Stimulated activated CD8-positive, alpha-beta memory T cell treated with anti-CD3 and anti-CD28 coated beads, Interleukin-12 subunit alpha, Interleukin-12 subunit beta, amount 100 ng/mL, for 4 hours (primary cell): ENCODE data around the gene IL12RB1.
"Not testable (repeated sequence)": the region's sequence is repeated elsewhere in the genome, so short reads cannot be mapped to it uniquely, and the experiment has no call there.

Experiments used
- DNase-seq: peaks from one replicate; pipeline ENCODE4 v3.0.0-alpha.2; 2020; ENCODE audit warnings: low read depth

IL12RB1 gene

DNA sequence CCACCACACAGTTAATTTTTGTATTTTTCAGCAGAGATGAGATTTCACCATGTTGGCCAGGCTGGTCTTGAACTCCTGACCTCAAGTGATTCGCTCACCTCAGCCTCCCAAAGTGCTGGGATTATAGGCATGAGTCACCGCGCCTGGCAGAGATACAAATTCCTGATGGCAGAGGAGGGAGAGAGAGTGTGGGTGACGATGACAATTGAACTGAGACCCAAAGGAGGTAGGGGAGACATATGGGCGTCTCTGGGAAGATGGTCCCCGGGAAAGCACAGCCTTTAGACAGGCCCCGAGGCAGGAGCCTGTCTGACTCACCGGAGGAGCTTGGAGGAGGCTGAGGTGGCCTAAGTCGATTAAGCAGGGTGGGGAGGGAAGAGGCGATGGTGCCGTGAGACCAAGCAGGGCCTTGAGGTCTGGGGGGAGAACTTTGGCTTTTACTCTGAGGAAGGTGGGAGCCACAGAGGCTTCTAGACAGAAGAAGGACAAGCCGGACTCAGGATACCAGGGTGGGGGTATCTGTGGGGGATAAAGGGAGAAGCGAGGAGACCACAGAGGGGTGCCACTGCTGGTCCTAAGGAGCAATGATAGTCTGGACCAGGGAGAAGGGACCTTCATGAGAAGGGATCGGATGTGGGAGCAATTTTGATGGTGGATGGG, 40.5 kb downstream of the IL12RB1 start:
- no peak for DNase-seq

DNA sequence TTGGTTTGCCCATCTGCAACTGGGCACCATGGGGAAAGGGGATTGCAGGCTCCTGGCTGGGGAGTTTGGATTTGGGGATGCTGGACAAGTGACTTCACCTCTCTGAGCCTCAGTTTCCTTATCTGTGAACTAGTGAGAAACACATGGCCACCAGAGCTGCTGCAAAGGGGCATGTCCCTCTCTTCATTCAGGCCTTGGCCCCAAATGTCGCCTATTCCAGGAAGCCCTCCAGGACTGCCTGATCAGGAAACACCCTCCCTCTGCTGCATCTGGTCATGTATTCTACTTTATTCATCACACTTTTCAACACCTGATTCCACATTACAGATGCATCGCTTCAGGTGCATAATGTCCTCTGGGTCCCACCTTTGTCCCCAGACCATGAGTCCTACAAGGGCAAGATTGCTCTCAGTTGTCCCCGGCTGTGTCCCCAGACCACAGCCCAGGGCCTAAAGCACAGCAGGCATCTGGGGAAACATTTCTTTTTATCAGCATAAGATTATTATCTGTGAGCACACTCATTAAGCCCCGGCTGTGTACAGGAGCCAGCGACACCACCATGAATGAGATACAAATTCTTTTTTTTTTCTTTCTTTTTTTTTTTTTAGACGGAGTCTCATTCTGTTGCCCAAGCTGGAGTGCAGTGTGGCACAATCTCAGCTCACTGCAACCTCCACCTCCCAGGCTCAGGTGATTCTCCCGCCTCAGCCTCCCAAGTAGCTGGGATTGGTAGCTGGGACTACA, 41.3 kb downstream of the IL12RB1 start:
- DNase-seq, result no peak

DNA sequence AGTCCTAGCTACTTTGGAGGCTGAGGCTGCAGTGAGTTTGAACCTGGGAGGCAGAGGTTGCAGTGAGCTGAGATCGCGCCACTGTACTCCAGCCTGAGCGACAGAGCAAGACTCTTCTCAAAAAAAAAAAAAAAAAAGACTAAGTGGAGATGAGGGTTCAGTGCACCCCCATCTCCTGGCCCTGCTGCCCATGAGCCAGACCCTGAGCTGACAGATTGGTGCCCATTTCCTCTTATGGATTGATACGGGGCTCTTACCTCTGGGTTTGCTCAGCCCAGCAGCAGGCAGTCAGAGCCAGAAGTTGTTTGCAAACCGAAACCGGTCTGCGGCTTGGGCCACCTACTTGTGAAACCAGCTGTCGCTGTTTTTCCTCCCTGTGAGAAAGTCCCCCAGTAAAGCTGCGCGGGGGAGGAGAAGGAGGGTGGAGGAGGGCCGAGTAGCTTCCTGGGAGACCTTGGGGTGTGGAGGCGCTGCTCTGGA, 41.9 kb downstream of the IL12RB1 start:
- peak; percentile 75 for DNase-seq

DNA sequence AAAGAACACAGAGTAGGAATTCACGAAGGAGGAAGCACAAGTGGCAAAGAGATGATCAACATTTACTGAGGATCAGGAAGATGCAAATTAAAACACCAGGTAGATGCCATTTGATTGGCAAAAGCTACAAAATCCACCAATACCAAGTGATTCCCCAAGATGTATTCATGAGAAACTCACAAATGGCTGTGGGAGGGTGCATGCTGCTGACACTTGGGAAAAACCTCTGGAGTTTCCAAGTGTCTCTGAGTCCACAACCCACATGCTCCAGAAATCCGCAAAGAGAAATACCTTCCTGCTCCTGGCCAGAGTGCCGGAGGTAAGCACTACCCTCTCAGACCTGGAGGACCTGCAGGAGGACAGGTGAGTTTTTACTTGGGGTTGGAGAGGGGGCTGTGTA, 43.1 kb downstream of the IL12RB1 start:
- DNase-seq, result no peak

DNA sequence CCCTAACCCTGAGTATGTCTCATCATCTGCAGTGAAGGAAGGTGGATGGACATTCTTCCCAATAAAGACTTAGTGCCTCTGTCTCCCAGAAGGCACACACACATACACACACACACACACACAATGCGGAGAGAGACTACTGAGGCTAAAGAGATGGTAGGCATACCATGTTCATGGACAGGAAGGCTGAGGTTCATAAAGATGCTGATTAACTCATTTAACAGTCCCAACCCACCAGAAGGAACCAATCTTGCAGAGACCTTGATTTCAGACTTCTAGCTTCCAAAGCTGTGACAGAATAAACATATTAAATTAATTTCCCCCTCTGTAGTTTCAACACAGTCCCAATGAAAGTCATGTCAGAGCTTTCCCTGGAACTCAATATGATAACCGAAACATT, 45.7 kb downstream of the IL12RB1 start:
- no peak for DNase-seq

DNA sequence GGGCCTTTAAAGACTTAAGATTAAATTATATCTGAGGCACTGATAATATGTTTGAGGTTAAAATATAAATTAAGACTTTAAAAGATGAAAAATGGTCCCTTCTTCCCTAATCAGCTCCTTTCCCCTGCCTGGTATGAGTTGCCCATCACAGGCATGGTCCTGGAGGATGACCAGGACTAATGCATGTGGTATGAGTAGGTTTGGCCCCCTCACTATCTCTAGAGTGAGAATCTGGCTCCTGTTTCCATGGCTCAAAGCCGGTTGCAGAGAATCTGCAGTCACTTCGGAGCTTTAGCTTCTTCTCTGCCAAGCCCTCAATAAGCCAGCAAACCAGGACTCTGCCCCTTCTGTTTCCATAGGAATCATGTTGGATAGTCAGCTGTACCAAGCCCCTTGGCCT, 54.6 kb downstream of the IL12RB1 start:
- not testable (repeated sequence) for DNase-seq

DNA sequence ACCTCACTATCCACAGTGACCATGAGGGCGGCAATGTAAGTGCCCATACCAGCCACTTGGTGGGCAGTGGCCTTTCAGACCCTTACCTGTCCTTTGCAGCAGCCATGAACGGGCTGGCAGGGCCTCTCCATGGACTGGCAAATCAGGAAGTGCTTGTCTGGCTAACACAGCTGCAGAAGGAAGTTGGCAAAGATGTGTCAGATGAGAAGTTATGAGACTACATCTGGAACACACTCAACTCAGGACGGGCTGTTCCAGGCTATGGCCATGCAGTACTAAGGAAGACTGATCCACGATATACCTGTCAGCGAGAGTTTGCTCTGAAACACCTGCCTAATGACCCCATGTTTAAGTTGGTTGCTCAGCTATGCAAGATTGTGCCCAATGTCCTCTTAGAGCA, 55.3 kb downstream of the IL12RB1 start:
- not testable (repeated sequence) for DNase-seq

DNA sequence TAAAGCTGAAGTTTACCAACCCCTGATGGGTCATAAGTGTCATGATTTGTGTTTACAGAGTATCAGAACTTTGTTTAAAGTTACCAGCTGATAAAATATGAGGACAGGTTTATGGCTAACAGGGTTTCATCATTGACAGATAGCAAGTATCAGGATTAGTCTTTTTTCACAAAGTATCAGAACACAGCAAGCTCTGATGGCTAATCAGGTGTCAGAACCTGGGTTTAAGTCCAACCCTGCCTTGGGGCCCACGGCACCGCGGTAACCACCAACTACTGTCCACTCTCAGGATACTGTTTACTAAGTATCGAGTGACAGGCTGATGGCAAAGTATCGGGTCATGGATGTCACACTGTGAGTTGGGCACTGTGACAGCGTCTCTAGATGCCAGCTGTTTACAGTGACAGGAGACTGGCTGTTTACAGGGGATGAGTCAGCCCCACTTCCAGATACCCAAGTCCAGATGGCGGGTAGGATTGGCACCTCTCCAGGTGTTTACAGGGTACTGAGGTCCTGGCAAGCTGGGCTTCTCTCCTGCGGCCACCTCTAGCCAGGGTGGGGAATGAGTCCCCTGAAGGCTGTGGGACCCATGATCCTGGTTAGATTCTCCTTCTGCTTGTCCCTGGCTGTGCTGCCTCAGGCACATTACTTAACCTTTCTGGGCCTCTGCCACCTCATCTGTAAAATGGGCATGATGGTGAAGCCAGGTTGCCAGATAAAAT, 57.0 kb downstream of the IL12RB1 start:
- no peak for DNase-seq

DNA sequence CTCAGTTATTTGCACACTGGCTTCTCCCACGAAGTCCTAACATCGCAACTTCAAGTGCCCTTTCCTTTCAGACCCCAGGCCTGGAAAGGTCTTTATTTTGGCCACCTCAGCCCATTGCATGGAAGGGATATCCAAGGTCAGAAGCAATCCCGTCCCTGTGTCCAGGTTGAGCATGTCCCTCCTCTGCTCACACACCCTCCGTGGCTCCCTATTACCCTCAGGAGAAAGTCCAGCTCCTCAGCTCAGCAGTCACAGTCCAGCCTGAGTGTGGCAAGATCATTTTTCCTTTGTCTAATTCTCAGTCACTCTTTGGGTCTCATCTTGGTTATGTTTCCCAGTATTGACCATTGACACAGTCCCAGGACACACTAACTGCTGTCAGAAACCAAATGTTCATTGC, 59.6 kb downstream of the IL12RB1 start:
- DNase-seq, result no peak

DNA sequence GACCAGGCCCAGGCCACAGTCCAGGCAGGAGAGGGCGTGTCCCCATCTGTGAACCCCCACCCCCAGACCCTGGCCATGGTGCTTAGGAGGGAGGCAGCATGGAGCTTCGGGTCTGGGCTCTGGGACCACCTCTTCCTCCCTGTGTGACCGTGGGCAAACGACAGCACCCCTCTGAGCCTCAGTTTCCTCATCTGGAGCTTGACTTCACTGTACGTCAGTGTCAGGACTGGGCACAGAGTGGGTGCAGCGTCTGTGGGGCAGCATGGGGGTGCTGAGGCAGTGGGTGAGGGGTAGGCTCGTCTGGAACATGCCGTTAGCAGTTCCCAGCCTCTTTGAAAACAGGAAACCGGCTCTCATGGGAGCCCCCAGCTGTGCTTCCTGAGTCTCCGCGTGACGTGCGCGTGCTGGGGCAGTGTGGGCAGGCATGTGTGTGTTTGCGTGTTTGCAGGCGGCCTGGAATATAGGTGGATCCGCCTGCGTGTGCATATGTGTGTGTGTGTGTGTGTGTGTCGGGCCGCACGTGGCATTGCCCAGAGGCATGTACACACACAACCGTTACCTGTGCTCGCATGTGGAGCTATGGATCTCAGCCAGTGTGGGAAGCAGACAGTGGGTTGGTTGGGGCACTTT, 63.0 kb downstream of the IL12RB1 start:
- DNase-seq, result no peak

DNA sequence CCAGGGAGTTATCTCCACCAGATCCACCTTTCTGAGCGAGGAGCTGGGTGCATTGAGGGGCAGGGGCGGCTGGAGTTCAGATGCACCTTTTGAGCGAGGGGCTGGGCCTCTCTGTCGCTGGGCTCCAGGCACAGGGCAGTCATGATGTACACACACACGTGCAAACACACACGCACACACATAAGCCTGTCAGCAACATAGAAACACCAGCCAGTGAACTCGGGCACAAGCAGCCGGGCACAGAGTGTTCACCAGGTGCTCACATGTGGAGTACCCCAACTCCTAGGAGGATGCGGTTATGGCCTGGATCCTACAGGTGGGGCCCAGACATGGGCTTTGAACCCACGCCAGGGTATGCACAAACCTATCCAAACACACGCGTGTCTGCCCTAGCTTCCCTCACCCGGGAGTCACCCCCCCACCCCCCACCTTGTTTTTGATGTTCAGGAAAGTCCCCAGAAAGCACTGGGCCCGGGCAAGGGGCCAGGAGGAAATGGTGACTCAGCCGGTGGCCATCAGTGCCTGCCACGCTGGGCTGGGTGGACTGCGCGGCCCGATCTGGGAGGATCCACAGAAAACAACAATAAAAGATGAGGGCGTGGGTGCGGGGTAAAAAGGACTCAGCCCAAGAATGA, 65.5 kb downstream of the IL12RB1 start:
- peak; percentile 52 for DNase-seq

DNA sequence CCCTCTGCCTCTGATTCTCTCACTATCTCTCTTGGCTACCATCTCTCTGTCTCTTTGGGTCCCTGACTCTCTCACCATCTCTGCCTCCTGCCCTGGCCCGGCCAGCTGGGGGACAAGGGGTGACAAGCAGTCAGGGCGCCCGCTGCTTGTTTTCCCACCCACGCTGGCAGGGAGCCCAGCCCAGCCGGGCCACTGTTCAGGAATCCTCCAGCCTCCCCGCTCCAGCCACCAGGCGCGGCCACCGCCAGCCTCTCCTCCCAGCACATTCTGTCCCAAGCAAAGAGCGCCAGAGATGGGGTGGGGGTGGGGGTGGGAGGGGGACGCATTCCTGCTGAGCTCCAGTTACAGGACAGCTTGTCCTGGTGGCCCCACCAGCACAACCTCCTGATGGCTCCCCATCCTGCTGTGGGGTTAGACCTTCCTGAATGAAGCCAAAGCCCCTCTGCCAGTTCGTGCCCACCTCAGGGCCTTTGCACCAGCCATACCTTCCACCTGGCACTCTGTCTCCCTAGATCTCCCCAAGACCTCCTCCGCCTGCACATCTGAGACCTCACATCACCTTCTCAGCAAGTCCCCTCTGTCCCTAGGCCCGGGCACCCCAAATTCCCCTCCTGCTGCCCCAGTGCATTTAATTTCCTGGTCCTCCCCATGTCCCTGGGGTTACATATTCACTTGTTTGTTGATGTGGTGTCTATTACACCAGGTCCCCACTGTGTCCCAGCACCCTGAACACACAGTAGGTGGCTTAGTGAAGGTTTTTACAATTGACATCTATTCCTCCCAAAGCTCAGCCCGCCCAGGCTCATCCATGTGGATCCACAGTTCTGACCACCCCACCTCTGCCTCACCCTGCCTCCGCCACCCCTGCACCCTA, 66.3 kb downstream of the IL12RB1 start:
- DNase-seq, result no peak

DNA sequence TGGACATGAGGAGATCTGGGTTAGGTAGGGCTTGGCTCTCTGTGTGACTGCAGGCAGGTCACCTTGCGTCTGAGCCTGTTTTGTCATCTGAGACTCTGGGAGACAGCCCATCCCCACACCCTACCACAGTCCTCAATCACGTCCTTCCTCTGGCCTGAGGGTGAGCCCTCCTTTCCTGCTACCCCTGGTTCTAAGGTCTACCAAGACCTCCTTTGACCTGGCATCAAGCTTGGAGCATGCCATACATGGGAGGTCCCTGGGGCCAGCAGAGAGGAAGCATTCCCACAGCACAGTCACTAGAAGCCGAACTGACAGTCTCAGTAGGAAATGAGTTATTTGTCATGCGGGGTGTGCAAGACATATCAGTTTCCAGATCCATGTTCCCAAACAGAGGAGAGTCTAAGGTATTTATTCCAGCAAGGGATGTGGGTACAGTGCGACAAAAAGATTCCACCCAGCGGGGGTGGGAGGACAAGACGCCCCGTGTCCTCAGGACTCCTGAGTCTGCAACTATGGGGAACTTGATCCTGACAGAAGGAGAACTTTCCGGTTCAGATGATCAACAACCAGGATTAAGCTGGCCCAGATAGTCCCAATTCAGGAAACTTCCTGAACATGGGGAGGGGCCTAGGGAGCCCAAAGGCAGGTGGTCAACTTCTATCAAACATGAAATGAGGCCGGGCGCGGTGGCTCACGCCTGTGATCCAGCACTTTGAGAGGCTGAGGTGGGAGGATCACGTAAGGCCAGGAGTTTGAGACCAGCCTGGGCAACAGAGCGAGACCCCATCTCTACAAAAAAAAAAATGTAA, 69.3 kb downstream of the IL12RB1 start:
- DNase-seq, result no peak

DNA sequence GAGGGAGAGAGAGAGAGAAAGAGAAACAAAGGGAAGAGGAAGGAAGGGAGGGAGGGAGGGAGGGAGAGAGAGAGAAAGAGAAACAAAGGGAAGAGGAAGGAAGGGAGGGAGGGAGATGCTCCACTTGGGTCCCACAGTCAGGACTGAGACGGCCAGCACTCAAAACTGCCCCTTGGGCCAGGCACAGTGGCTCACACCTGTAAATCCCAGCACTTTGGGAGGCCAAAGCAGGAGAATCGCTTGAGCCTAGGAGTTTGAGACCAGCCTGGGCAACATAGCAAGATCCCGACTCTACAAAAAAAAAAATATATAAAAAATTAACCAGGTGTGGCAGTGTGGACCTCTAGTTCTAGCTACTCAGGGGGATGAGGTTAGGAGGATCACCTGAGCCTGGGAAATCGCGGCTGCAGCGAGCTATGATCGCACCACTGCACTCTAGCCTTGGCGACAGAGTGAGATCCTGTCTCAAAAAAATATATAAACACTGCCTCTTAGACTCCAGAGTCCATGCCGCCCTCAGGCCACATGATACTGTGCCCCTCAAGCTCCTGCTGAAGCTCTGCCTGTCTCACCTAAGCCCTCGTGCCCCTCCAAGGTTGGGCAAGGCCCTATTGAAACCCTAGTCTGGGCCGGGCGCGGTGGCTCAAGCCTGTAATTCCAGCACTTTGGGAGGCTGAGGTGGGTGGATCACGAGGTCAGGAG, 70.4 kb downstream of the IL12RB1 start:
- DNase-seq, result no peak

DNA sequence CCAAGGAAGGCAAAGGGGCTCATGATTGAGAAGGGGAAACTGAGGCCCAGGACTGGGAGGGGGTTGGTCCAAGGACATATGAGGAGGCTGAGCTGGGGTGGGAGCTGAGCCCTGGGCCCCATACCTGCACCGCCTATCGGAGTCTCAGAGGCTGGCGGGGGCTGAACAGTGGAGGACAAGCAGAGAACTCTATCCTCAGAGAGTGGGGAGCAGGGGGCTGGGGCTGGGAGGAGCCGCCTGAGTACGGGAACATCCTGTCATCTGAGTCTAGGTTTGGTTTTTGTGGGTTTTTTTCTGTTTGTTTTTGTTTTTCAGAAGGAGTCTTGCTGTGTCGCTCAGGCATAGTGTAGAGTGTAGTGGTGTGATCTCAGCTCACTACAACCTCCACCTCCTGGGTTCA, 72.5 kb downstream of the IL12RB1 start:
- DNase-seq, result no peak

DNA sequence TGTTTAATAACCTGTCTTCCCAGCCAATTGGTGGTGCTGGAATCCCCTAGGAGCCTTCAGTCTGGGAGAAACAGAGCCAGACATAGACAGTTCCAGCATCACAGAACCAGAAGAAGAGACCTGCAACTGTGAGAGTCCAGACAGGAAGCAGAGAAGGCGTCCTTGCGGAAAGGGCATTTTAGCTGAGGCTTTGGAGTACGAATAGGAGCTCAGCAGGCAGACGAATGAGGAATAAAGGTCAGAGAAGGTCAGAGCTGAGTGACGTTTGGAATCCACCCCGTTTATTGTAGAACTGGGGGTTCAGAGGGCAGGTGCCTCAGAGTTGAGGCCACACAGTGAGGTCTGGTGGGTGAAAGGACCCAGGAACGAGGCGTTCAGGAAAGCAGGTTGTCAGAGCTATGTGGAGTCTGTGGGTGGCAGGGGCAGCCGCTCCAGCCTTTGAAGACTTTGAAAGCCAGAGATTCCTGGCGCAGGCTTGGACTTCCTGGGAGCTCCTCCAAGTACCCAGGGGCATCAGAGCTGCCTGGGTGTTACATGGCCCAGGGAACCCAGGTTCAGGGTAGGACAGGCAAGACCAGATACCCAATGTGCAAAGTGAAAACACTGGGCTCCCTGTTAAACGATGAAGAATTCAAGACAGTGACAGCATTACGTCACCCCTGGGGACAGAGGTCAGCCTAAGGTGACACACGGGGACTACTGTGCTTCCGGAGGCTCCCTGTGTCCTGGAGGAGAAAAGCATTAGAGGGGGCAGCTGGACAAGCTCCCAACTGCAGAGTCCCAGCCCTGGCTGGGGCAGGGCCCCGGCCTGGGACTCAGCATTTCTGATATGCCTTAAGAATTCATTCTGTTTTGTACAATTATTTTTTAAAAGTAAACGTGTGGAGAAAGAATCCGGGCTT, 73.3 kb downstream of the IL12RB1 start:
- no peak for DNase-seq

DNA sequence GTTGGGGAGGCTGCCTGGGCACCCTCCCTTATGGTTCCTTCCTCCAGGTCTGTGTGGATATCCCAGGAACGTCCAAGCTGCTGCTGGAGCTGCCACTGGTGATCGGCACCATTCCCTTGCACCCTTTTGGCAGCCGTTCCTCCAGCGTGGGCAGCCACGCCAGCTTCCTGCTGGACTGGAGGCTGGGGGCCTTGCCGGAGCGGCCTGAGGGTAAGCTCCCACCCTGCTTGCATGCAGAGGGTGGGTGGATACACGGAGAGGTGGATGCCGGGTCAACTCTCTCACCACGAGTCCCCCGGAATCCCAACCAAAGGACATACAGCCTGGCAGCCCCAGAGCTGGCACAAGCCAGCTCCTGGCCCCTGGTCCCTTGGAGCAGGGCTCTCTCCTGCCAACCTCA, 76.6 kb downstream of the IL12RB1 start:
- no peak for DNase-seq

DNA sequence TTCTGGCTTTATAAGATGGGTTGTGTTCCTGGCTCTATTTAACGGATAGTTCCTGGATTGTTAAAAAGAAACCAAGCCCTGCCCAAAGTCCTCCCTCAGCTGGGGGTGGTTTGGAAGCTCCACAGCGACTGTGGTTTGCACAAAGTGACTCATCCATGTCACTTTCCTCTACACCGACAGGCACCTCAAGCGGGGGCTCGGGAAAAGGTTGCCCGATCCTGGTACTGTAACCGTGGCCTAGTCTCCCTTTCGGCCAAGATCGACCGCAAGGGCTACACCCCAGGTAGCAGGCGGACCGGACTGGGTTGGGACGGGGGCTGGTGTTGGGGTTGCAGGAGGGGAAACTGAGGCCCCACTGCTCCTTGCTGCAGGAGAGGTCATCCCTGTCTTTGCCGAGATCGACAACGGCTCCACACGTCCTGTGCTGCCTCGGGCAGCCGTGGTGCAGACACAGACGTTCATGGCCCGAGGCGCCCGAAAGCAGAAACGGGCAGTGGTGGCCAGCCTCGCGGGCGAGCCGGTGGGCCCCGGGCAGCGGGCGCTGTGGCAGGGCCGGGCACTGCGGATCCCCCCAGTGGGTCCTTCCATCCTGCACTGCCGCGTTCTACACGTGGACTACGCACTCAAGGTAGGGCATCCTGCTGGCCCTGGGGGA, 77.2 kb downstream of the IL12RB1 start:
- no peak for DNase-seq
